Heart right ventricle (tissue), 16 donors: Measurements from ENCODE around the gene ZC3H12C. TPM values are rescaled to one million over a fixed set of nuclear protein-coding genes. Genes with fewer than 3 reads are reported as not detected.

ENCODE experiments used
- ATAC-seq, 8 donors: fragments of 200-7000 bp; cut with Tn5 transposase; one replicate each; pipeline ENCODE4 v1.9.1; 2020; ENCODE audit warnings: mild to moderate bottlenecking in 8 of 8, moderate library complexity in 8 of 8, moderate number of reproducible peaks in 1 of 8
- DNase-seq, 2 donors: peaks; one replicate each; pipeline ENCODE4 v3.0.0-alpha.2; 2020
- H3K27ac ChIP-seq, 10 donors: fragments of 200-600 bp; sonication (generic) in 2 of 10; one replicate each; pipeline versions ENCODE4 v1.5.0 to v1.8.0; 2020 to 2022; ENCODE audit warnings: mild to moderate bottlenecking in 3 of 10
- H3K27me3 ChIP-seq, 7 donors: fragments of 200-600 bp; one replicate each; pipeline ENCODE4 v1.8.0; 2021 to 2022; ENCODE audit warnings: mild to moderate bottlenecking in 2 of 7
- H3K36me3 ChIP-seq, 9 donors: fragments of 200-600 bp; sonication (generic) in 1 of 9; one replicate each; pipeline versions ENCODE4 v1.5.0 to v1.8.0; 2020 to 2022; ENCODE audit warnings: mild to moderate bottlenecking in 2 of 9
- H3K4me1 ChIP-seq, 9 donors: fragments of 200-600 bp; sonication (generic) in 1 of 9; one replicate each; pipeline versions ENCODE4 v1.5.0 to v1.8.0; 2020 to 2022; ENCODE audit warnings: mild to moderate bottlenecking in 4 of 9
- H3K4me3 ChIP-seq, 10 donors: fragments of 200-600 bp; sonication (generic) in 2 of 10; one replicate each; pipeline versions ENCODE4 v1.5.0 to v1.8.0; 2020 to 2022; ENCODE audit warnings: mild to moderate bottlenecking in 7 of 10, moderate library complexity in 2 of 10
- H3K9me3 ChIP-seq, 11 donors: fragments of 200-600 bp in 10 of 11; sonication (generic) in 2 of 11; one replicate each; pipeline versions ENCODE4 v1.5.0 to v1.8.0; 2013 to 2022; ENCODE audit warnings: mild to moderate bottlenecking in 2 of 11, control low read depth in 1 of 11, moderate library complexity in 1 of 11
- CTCF ChIP-seq, 9 donors: fragments of 200-600 bp; sonication (generic) in 2 of 9; IDR thresholded peaks; one replicate each; pipeline versions ENCODE4 v1.5.0 to v1.8.0; 2021 to 2022; ENCODE audit warnings: antibody characterized with exemption in 9 of 9, mild to moderate bottlenecking in 5 of 9, moderate library complexity in 1 of 9
- WGBS, 2 donors: extraction: QIAGEN DNeasy Blood & Tissue Kit; methylation state at CpG; one replicate each; pipeline ENCODE4 v1.1.7; 2013; ENCODE audit warnings: inconsistent platforms in 1 of 2; 5-methylcytosine and 5-hydroxymethylcytosine counted together
- intact Hi-C, 10 donors: fragments of 100-400 bp; cut with DNase I; formaldehyde crosslinking; loops; one replicate each; pipeline versions ENCODE4 v1.11.1 to v1.14.2; 2022
- polyA plus RNA-seq, 2 donors: library from polyadenylated mRNA; stranded (reverse); fragments of 200-250 nt; gene quantifications; one replicate each; pipeline ENCODE4 v1.2.3, GENCODE V29; 2013
- total RNA-seq, 10 donors: library from RNA; stranded (reverse); fragmentation: NEBNext Ultra II Directional in 3 of 10; extraction: Animal tissue kit (Norgen Biotek cat#: 25700) in 3 of 10; gene quantifications; one replicate each; pipeline versions ENCODE4 v1.2.1 to v1.2.4, GENCODE V29; 2021 to 2023
- donor health status: Arrhythmogenic right ventricular cardiomyopathy.
- donor health status: ischemic (EF 13 %, LVEDD 7.1; RV severe dilation, severe dysfunction).
- donor health status: healthy with polysubstance abuse.
- donor health status: DM: no; HTN: yes; CAD: no.
- donor health status: DM: no; HTN: no; CAD: no.
- donor health status: ischemic (EF 25% LVEDD 6.9; RV normal size, moderate dysfunction).
- donor health status: ischemic (EF 25% LVEDD 5.7; RV mildly dilated, moderate dysfunction).
- donor health status: healthy.
- donor health status: DM: yes; HTN: yes; CAD: no.
- donor health status: Ischemic cardiomyopathy.
- donor health status: ischemic (EF 35%, LVEDD 5.7; RV mildly dilated, moderate dysfunction).
- donor health status: nonischemic (EF 11% LVEDD 7.7; RV severe dilation, severe dysfunction).
- donor health status: DM: yes; HTN: yes; CAD: no.
- donor health status: PGD.
- donor health status: ischemic (EF 29% LVEDD 5.4; RV normal size, mild dysfunction).
- donor health status: nonischemic (EF 23%, LVEDD 6.1; RV moderate dilation, normal function).

Gene ZC3H12C
- total and polyA plus RNA-seq, 12 donors: 2.1 to 22.8 (median 20.1) TPM

DNA sequence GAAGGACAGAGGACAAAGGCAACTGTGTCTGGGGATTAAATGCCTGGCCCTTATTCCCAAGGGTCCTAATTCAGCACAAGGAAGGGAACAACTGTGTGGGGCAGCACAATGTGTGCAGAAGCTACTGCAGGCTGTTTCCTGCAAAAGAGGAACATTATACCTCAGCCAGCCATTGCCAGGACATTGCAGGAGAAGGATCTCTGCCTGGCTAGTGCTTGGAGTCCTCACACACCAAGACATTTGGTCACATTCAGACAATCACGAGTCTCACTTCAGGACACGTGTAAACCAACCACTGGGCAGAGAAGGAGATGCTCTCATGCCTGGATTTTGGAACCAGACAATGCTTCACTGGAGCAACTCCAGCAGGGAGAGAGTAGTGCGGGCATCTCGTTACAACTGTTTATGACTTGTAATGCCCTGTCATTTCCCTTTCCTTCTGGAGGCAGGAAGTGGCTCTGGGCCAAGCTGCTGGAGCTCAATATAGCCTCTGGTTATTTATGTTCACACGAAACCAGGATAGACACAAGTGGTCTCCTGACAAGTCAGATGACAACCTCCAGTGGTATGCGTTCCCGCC, 23.9 kb upstream of the ZC3H12C start:
- H3K4me3 ChIP-seq: peak overlapping the region in 1 of 10 donors; percentile 34
- intact Hi-C loops: no loop called here

GRCh38 chr11:110070176-110070575, 23.0 kb upstream of the ZC3H12C start:
- H3K27me3 ChIP-seq: no peaks in the 10 kb centered on the region
- peaks cover 4 to 30% (median 23%) of the 10 kb centered on the region in 9 donors for H3K4me1 ChIP-seq
- ATAC-seq (no peak), DNase-seq (no peak)
- H3K4me3 ChIP-seq: no peak overlapping the region
- intact Hi-C loops: no loop called here
- no peaks in the 10 kb centered on the region for H3K9me3 ChIP-seq
- WGBS, 2 donors: 87 to 92% methylated on average over 3 of the region's 3 CpGs
- H3K36me3 ChIP-seq: no peaks in the 10 kb centered on the region
- peak overlapping the region in 6 of 10 donors; percentile 11 to 70 (median 55) for H3K27ac ChIP-seq
- TF ChIP-seq CTCF (IDR thresholded peaks at IDR 0.05): no peak

More for the DNA sequence above, 23.9 kb upstream of the ZC3H12C start:
- ATAC-seq (peak; percentile 88 to 96 (median 90)), DNase-seq (peak; percentile 61 to 66)
- H3K27ac ChIP-seq: peak overlapping the region in 9 of 10 donors; percentile 7 to 75 (median 60)
- no peak for TF ChIP-seq CTCF (IDR thresholded peaks at IDR 0.05)
- H3K27me3 ChIP-seq: no peaks in the 10 kb centered on the region
- WGBS, 2 donors: 5 to 10% methylated on average over 7 of the region's 7 CpGs
- peaks cover 4 to 28% (median 23%) of the 10 kb centered on the region in 9 donors for H3K4me1 ChIP-seq
- H3K9me3 ChIP-seq: no peaks in the 10 kb centered on the region
- H3K36me3 ChIP-seq: no peaks in the 10 kb centered on the region

GRCh38 chr11:110071197-110071596, 22.0 kb upstream of the ZC3H12C start:
- Histone ChIP-seq H3K36me3 (no peaks in the 10 kb centered on the region), H3K4me3 (no peak overlapping the region), H3K4me1 (peaks cover 4 to 40% (median 23%) of the 10 kb centered on the region in 9 donors), H3K9me3 (no peaks in the 10 kb centered on the region), H3K27ac (no peak overlapping the region), H3K27me3 (no peaks in the 10 kb centered on the region)
- TF ChIP-seq CTCF (IDR thresholded peaks at IDR 0.05): no peak
- no peak for ATAC-seq
- WGBS, 2 donors: 94 to 99% methylated on average over 2 of the region's 2 CpGs
- DNase-seq: no peak
- intact Hi-C loops: no loop called here

GRCh38 chr11:110072930-110073329, 20.3 kb upstream of the ZC3H12C start:
- no peak overlapping the region for H3K4me3 ChIP-seq
- H3K27ac ChIP-seq: no peak overlapping the region
- no peaks in the 10 kb centered on the region for H3K9me3 ChIP-seq
- peaks cover 4 to 49% (median 23%) of the 10 kb centered on the region in 9 donors for H3K4me1 ChIP-seq
- ATAC-seq (no peak), DNase-seq (no peak)
- H3K36me3 ChIP-seq: no peaks in the 10 kb centered on the region
- H3K27me3 ChIP-seq: no peaks in the 10 kb centered on the region
- no peak for TF ChIP-seq CTCF (IDR thresholded peaks at IDR 0.05)
- intact Hi-C loops: no loop called here
